Hematopoietic multipotent progenitor cell treated with erythropoietin and hydrocortisone succinate and interleukin-3 and kit ligand, for 17 days (in vitro differentiated cells): Measurements from ENCODE around the gene KAZN.

Experiments
- DNase-seq: peaks from one replicate; pipeline ENCODE4 v3.0.0-alpha.2; 2015; ENCODE audit warnings: low spot score

KAZN gene

DNA sequence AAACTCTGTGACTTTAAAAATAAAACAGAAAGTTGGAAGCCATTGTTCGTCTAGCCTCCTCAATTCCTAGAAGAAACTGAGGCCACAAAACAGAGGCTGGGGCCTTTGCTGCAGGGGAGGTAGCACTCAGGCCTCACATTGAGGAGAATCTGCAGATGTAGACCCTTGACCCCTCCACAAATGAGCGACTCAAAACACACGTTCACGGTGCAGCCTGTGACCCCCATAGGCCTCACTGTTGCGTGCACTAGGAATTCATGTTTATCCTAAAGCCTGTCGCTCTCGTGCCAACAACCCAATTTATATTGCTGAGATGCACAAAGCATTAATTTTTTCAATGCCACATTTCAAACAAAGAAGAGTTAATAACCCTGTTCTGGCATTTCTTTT is 560.7 kb downstream of the KAZN start:
- DNase-seq: no peak

DNA sequence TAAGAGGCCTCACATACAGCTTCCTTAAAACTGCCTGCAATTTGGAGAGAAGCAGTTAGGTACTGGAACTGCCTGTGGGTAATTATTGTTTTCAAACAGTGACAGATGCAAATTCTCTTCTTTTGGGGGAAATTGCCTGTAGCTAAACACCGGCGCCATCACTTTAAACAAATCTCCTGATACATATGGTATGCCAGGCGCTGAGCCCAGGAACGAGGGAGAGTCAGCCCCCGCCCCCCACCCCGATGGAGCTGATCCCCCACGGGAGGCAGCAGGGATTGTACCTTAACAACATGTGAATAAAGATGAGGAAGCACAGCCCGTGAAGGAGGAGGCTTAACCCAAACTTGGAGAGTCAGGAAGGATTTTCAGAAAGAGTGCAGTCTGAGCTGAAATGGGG is 562.1 kb downstream of the KAZN start:
- DNase-seq: no peak

DNA sequence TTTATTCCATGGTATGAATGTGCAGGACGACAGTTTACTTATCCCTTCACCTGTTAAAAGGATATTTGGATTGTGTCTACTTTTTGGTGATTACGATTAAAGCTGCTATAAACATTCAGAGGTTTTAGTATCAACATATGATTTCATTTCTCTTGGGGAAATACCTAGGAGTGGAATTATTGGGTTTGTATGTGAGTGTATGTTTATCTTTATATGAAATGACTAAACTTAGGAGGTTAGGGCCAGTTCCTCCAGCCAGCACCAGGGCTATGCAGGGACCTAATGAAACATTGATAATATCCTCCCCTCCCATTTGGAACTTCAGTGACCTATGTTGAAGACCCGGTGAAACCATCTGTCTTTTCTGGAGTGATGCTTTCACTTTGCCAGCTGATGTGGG is 568.9 kb downstream of the KAZN start:
- no peak for DNase-seq
